HepG2 (cell line): ENCODE measurements around the gene CYP26A1. TPM values are rescaled to one million over a fixed set of nuclear protein-coding genes. Genes with fewer than 3 reads are reported as not detected.

Experiments used
- AGO1 ChIP-seq: fragments of 200-400 bp; formaldehyde crosslinking; IDR thresholded peaks from 2 replicates; pipeline ENCODE4 v1.6.1; 2017; ENCODE audit warnings: mild to moderate bottlenecking, low read depth, low read length, moderate library complexity; ENCODE audit not compliant: poor library complexity, severe bottlenecking
- CBX1 ChIP-seq: IDR thresholded peaks from one replicate; pipeline ENCODE4 v1.6.1; 2016; ENCODE audit warnings: antibody characterized with exemption, low read depth
- HNF1A ChIP-seq, 2 experiments: sonication (generic) in 1 of 2; formaldehyde crosslinking in 1 of 2; IDR thresholded peaks; 2 replicates each; pipeline versions ENCODE4 v1.4.0 to v1.6.1; 2016 to 2020; ENCODE audit warnings: borderline replicate concordance in 1 of 2, low read depth in 1 of 2, mild to moderate bottlenecking in 1 of 2, missing genetic modification reagents in 1 of 2
- HNF1B ChIP-seq: sonication (generic); formaldehyde crosslinking; IDR thresholded peaks from 2 replicates; pipeline ENCODE4 v1.5.1; 2020; ENCODE audit warnings: mild to moderate bottlenecking, moderate library complexity, missing genetic modification reagents
- HNRNPLL ChIP-seq: fragments of 200-400 bp; formaldehyde crosslinking; IDR thresholded peaks from 2 replicates; pipeline ENCODE4 v1.6.1; 2017; ENCODE audit warnings: mild to moderate bottlenecking, low read depth, low read length; ENCODE audit not compliant: poor library complexity, severe bottlenecking
- HNRNPUL1 ChIP-seq: fragments of 200-400 bp; formaldehyde crosslinking; IDR thresholded peaks from 2 replicates; pipeline ENCODE4 v1.6.1; 2017; ENCODE audit warnings: low read depth, mild to moderate bottlenecking, low read length, moderate library complexity
- IRX3 ChIP-seq: sonication (generic); formaldehyde crosslinking; IDR thresholded peaks from 2 replicates; pipeline ENCODE4 v1.8.1; 2023; ENCODE audit warnings: mild to moderate bottlenecking, low read depth, missing genetic modification reagents, borderline replicate concordance
- LBX2 ChIP-seq: sonication (generic); formaldehyde crosslinking; IDR thresholded peaks from 2 replicates; pipeline ENCODE4 v1.5.0; 2020; ENCODE audit warnings: missing genetic modification reagents, mild to moderate bottlenecking, borderline replicate concordance
- MTA3 ChIP-seq: sonication (generic); formaldehyde crosslinking; IDR thresholded peaks from 2 replicates; pipeline ENCODE4 v1.4.0; 2020; ENCODE audit warnings: missing genetic modification reagents
- NFRKB ChIP-seq: fragments of 450-650 bp; IDR thresholded peaks from 2 replicates; pipeline ENCODE4 v1.6.1; 2017
- PPARG ChIP-seq: conservative IDR thresholded peaks from 2 replicates; pipeline ENCODE4 v1.6.1; 2016; ENCODE audit warnings: missing biosample characterization, missing genetic modification reagents
- RXRB ChIP-seq: IDR thresholded peaks from 2 replicates; pipeline ENCODE4 v1.6.1; 2016; ENCODE audit warnings: borderline replicate concordance, missing genetic modification reagents, missing compliant biosample characterization
- STAG1 ChIP-seq: sonication (generic); formaldehyde crosslinking; IDR thresholded peaks from 2 replicates; pipeline ENCODE4 v1.4.0; 2020; ENCODE audit warnings: missing genetic modification reagents
- ZBTB46 ChIP-seq: sonication (generic); formaldehyde crosslinking; IDR thresholded peaks from 2 replicates; pipeline ENCODE4 v1.4.0; 2020; ENCODE audit warnings: mild to moderate bottlenecking, missing genetic modification reagents, borderline replicate concordance
- ZNF124 ChIP-seq: sonication (generic); formaldehyde crosslinking; IDR thresholded peaks from 2 replicates; pipeline ENCODE4 v1.4.0; 2020; ENCODE audit warnings: missing genetic modification reagents
- ZNF260 ChIP-seq: sonication (generic); formaldehyde crosslinking; IDR thresholded peaks from 2 replicates; pipeline ENCODE4 v1.4.0; 2020; ENCODE audit warnings: missing genetic modification reagents, low read depth, mild to moderate bottlenecking, borderline replicate concordance
- ZNF713 ChIP-seq: sonication (generic); formaldehyde crosslinking; IDR thresholded peaks from 2 replicates; pipeline ENCODE4 v1.4.0; 2020; ENCODE audit warnings: mild to moderate bottlenecking, missing genetic modification reagents
- ZNF784 ChIP-seq: sonication (generic); formaldehyde crosslinking; IDR thresholded peaks from 2 replicates; pipeline ENCODE4 v1.5.1; 2020; ENCODE audit warnings: missing genetic modification reagents, mild to moderate bottlenecking, borderline replicate concordance
- polyA plus RNA-seq, 8 experiments: library from polyadenylated mRNA; depleted of rRNA in 3 of 8; stranded (reverse) in 7 of 8; unstranded in 1 of 8; fragments of >200 nt; fragmentation: Illumina TruSeq in 4 of 8; extraction: Trizol in 4 of 8; gene quantifications; 2 replicates each; pipeline versions ENCODE4 v1.2.1 to v1.2.3, GENCODE V29; 2011 to 2016; ENCODE audit warnings: low read depth in 4 of 8, missing spikeins in 1 of 8, mixed read lengths in 1 of 8; ENCODE audit not compliant: insufficient read depth in 1 of 8
- total RNA-seq, 5 experiments: library from RNA; depleted of rRNA; stranded (reverse); fragments of >200 nt; fragmentation: Illumina TruSeq; extraction: Trizol; gene quantifications; 2 replicates each; pipeline ENCODE4 v1.2.3, GENCODE V29; 2016; ENCODE audit warnings: low read depth in 1 of 5
- TF ChIP-seq, protein P1 (sequence below): sonication (generic); formaldehyde crosslinking; IDR thresholded peaks from 2 replicates; pipeline ENCODE4 v1.4.0; 2020; ENCODE audit warnings: missing genetic modification reagents, low read depth, mild to moderate bottlenecking, borderline replicate concordance

CYP26A1 gene
- total and polyA plus RNA-seq, 2 of the 13 experiments (the other 11 are each of a cell fraction or from before 2014, with no cell fraction given): 0.15 TPM; not detected in 1

- TF ChIP-seq ZBTB46 (CRISPR knock-in tag): no peak
- peak; percentile 37; the same call in 1 of the 2 replicates for TF ChIP-seq STAG1 (CRISPR knock-in tag)
- no peak for TF ChIP-seq IRX3 (CRISPR knock-in tag)
- TF ChIP-seq LBX2 (CRISPR knock-in tag): no peak
- TF ChIP-seq ZNF784 (CRISPR knock-in tag): 0 out of 2 replicates have a peak, but pooled peaks have one; percentile 43
- TF ChIP-seq AGO1: no peak
- TF ChIP-seq PPARG (CRISPR knock-in tag): no peak
- peak; percentile 98 for TF ChIP-seq RXRB
- TF ChIP-seq MTA3 (CRISPR knock-in tag): no peak
- TF ChIP-seq HNF1A (IDR thresholded peaks at IDR 0.05; ENCODE audit: low read depth): no peak
- TF ChIP-seq HNF1A (CRISPR knock-in tag; IDR thresholded peaks at IDR 0.05; ENCODE audit: borderline replicate concordance): no peak
- no peak for TF ChIP-seq NFRKB
- TF ChIP-seq, protein P1, sequence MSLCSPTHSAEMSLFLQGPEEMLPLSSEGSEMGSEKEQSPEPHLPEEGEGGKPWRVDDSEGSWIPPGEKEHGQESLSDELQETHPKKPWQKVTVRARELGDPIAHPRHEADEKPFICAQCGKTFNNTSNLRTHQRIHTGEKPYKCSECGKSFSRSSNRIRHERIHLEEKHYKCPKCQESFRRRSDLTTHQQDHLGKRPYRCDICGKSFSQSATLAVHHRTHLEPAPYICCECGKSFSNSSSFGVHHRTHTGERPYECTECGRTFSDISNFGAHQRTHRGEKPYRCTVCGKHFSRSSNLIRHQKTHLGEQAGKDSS (CRISPR knock-in tag): no peak
- no peak for TF ChIP-seq ZNF260 (CRISPR knock-in tag)
- no peak for TF ChIP-seq HNRNPLL
- TF ChIP-seq HNRNPUL1: no peak
- TF ChIP-seq ZNF713: no peak
- peak; percentile 80 for TF ChIP-seq HNF1B (CRISPR knock-in tag)
- TF ChIP-seq ZNF124 (CRISPR knock-in tag): no peak
- no peak for TF ChIP-seq CBX1
These were observed 1.9 kb upstream of the CYP26A1 start (continued) for GRCh38 chr10:93071674-93072224.
